Activated T-cell treated with anti-CD3 and anti-CD28 coated beads for 1 hour (primary cell): ENCODE results near the gene RANBP6.

Source experiments
- DNase-seq: peaks from one replicate; pipeline ENCODE4 v3.0.0-alpha.2; 2020; ENCODE audit warnings: low read depth

The RANBP6 gene

GRCh38 chr9:6007058-6007769 lies 8.2 kb downstream of the RANBP6 start:
- DNase-seq = peak; percentile 94

- DNase-seq = no peak
Observed at GRCh38 chr9:6006749-6007057, 8.7 kb downstream of the RANBP6 start.

GRCh38 chr9:6000955-6001354 lies 14.5 kb downstream of the RANBP6 start:
- no peak for DNase-seq

DNA sequence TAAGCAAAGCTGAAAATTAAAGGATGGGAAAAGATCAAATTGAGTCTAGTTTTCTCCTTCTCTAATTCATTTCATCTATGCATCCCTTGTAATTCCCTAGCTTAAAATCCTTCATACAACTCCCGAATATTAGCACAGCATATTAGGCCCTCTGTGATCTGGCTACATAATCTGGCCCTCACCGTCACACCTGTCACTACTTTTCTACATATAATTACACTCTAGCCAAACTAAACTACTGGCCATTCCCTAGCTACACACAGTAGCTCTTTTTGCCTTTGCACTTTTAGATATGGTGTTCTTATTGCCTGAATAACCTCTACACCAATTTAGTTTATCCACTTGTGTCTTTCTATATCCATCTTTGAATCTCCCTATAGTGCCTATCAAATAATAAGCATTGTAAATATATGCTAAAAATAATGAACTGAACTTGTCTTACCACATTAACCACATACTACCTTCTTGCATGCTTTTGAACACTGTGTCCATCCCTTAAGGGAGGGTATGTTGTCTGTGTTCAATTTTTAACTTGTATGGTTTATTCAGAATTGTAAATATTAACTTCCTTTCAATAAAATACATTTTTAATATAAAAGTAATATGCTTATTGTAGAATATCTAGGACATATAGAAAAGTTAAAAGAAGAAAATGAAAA lies 15.9 kb downstream of the RANBP6 start:
- DNase-seq = no peak

DNA sequence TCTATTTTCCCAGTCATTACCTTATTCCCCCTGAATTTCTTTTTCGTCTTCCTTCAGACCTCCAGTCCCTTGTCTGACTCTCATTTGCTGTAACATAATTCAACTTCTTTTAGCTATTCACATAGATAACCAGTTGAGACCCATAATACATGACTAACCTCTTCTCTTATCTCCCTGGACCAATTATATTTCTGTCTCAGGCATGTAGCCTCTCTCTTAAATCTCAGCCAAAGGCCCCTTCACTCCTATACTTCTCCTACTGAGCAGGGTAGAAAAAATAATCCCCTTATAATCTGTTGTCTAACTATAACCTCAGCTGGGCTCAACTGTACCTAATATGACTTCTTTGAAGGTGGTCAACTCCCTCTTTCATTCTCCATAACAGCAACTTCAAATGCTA lies 20.9 kb downstream of the RANBP6 start:
- DNase-seq = no peak

DNA sequence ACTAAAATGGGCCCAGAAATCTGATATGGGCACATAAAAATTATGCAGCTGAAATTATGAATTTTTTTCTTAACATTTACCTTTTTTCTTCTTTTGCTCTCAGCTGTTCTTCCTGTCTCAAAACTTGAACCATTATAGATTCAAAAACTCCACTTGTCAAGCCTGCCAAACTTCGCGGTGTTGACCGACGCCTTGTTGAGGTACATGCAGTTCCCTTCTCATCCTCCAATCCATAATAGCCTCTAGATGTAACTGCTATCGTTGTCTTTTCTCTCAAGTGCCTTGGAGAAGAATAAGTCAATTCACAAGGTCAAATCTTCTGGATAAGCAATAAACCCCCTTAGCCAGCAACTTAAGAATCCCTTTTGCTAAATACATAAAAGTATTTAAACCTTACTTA lies 27.2 kb downstream of the RANBP6 start:
- no peak for DNase-seq

DNA sequence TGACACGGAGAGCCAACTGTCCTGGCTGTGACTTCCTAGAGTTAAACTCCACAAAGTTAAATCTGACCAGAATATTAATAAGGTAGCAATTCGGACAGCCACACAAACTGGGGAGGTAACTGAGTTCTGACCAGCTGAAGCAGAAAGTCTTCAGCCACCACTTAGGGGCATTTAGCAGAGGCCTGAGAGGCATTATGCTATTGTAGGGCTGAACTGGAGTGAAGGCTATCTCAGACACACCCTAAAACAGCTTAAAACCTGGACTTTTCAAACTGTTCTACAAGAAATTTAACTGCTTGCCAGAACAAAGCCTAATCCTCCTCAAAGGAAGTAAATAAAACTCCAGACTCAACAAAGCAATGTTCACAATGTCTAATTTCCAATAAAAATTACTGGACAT lies 32.4 kb downstream of the RANBP6 start:
- no peak for DNase-seq

- DNase-seq = no peak
Observed at GRCh38 chr9:5982317-5982716, 33.1 kb downstream of the RANBP6 start.

- no peak for DNase-seq
Observed at GRCh38 chr9:5978523-5978922, 36.9 kb downstream of the RANBP6 start.

DNA sequence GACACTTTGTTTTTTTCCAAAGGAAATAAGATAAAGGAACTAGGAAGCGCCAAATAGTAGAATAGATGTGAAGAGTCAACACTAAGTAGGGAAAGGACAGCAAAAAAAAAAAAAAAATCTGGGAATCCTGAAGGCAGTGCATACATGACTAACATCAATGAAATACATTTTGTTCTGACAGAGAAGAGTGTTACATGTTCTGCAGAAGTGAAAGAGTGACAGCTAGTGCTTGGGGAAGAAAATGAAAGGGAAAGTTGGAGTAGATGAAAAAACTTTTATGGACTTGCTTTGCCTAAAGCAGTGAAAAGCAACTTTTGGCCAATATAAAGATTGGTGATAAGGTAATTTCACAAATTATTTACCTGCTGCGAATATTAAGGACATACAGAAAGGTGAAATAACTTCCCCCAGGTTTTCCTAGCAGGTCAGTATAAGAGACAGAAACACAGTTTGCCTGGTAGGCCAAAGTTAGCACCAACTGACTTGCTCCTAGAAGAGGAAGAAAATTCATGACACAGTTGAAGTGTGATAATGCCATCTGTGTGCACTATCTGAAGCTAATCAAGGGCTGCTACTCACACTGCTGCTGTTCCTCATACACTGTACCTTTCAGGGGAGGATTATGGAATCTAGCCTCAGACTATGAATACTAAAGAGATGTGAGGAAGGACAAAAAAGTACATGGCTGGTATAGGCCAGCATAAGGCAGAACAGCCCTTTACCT lies 38.6 kb downstream of the RANBP6 start:
- no peak for DNase-seq

DNA sequence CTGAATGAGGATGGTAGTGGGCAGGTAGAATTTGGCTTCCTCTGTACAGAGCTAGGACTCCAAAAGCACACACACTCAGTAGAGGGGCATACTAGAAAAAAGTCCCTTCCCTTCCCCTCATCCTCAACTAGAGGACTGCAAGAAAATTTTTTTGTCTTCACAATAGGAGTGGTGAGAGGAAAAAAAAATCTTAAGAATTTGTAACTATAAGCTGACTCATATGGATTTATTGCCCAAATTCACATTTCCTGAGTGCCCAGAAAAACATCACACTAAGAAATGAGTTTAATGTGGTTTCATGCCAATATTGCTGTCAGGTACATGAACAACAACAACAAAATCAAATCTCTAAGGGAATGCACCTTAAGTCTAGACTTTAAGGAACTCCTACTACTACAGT lies 43.7 kb downstream of the RANBP6 start:
- DNase-seq = no peak
